HG02610 (cell line): Measurements from ENCODE around the gene OR4D6.
"Not testable (repeated sequence)": the region's sequence is repeated elsewhere in the genome, so short reads cannot be mapped to it uniquely, and the experiment has no call there.

ENCODE experiments used
- ATAC-seq: cut with Tn5 transposase; IDR thresholded peaks from one replicate; pipeline ENCODE4 v1.9.1; 2021; ENCODE audit warnings: mild to moderate bottlenecking, moderate library complexity; ENCODE audit not compliant: unreplicated experiment

Gene OR4D6

GRCh38 chr11:59456661-59457060, at the start of gene OR4D6:
TSS of gene OR4D6 (plus strand) at chr11:59456961. CDS start at chr11:59456961, 0 bp downstream.
- ATAC-seq = no peak

DNA sequence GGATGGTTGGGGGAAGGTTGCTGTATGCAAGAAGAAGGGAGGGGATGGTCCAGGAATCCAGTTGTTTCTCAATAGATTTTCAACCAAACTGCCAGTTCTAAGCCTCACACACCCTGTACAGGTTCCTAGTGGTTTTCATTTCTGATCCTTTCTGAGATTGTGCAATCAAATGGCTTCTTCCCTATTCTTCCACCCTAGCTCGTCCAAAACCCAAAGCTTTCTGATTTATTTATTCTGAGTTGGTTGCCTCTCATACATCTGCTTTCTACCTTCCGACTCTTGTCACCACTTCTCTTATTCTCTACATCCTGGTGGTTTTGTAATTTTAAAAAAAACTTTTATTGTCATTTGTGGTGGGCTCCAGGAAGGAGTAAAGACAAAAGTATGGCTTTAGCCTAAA, 43.1 kb upstream of the OR4D6 start:
- no peak for ATAC-seq

DNA sequence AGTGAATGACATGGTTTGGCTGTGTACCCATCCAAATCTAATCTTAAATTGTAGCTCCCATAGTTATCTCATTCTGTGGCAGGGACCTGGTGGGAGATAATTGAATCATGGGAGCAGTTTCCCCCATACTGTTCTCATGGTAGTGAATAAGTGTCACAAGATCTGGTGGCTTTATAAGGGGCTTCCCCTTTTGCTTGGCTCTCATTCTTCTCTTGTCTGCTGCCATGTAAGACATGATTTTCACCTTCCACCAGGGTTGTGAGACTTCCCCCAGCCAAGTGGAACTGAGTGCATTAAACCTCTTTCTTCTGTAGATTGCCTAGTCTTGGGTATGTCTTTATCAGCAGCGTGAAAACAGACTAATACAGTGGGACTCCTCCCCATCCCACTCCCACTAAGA, 41.6 kb upstream of the OR4D6 start:
- no peak for ATAC-seq

DNA sequence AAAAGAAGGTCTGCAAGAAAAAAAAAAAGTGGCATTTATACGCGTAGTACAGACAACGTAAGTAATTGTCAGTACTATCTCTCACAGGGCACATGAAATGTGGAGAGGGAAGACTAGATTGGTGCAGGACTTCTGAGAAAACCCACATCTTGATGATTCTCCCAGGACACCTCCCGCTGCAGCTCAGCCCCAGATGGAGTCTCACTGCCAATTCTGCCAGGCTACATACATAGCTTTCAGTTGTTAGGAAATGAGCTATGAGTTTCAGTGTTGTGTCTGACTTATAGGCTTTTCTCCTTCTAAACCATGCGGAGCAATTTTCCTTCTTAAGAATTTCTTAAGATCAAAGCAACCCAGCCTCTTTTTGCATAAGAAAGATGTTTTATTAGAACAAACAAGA, 40.1 kb upstream of the OR4D6 start:
- no peak for ATAC-seq

GRCh38 chr11:59417023-59417422, 39.7 kb upstream of the OR4D6 start:
- no peak for ATAC-seq

GRCh38 chr11:59418156-59418555, 38.6 kb upstream of the OR4D6 start:
- no peak for ATAC-seq

DNA sequence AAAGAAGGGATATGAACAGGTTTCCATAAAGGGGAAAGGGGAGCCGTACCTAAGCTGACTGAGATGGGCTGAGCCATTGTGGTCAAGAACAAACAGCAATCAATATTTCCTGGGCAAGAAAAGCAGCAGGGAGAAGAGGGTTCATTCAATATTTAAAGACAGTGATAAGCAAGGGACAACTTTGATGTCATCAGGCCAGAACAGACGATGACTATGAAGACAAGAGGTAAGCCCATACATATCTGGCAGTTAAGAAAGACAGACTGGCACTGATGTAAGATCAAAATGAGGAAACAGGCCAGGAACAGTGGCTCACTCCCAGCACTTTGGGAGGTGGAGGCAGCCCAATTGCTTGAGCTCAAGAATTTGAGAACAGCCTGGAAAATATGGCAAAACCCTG, 32.9 kb upstream of the OR4D6 start:
- ATAC-seq = no peak

GRCh38 chr11:59425131-59425530, 31.6 kb upstream of the OR4D6 start:
- ATAC-seq = no peak

GRCh38 chr11:59426361-59427067, 30.2 kb upstream of the OR4D6 start, which contains the start of gene OR5A2:
TSS of gene OR5A2 (minus strand) at chr11:59426413. CDS start at chr11:59422953, 3,460 bp downstream.
- ATAC-seq = no peak

GRCh38 chr11:59427068-59427382, 29.7 kb upstream of the OR4D6 start:
- no peak for ATAC-seq

- peak; percentile 74 for ATAC-seq
These were observed 26.7 kb upstream of the OR4D6 start for GRCh38 chr11:59429924-59430516.

GRCh38 chr11:59436169-59436568, 20.6 kb upstream of the OR4D6 start, which contains the start of gene OR5A1:
TSS of gene OR5A1 (plus strand) at chr11:59436469. CDS start at chr11:59443169, 6,700 bp downstream.
- ATAC-seq = no peak

DNA sequence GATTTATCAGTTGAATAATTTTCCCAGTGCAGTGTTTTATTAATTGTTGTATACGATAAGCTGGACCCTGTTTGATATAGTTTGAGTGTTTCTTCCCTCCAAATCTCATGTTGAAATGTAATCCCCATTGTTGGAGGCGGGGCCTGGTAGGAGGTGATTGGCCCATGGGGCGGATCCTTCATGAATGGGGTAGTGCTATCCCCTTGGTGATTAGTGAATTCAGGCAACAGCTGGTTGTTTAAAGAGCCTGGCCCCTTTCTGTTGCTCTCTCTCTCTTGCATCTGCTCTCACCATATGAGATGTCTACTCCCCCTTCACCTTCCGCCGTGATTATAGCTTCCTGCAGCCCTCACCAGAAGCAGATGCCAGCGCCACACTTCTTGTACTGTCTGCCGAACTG, 19.0 kb upstream of the OR4D6 start:
- no peak for ATAC-seq

DNA sequence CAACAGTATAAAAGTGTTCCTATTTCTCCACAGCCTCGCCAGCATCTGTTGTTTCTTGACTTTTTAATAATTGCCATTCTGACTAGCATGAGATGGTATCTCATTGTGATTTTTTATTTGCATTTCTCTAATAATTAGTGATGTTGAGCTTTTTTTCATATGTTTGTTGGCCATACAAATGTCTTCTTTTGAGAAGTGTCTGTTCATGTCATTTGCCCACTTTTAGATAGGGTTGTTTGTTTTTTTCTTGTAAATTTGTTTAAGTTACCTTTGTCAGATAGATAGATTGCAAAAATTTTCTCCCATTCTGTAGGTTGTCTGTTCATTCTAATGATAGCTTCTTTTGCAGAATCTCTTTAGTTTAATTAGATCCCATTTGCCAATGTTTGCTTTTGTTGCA, 11.1 kb upstream of the OR4D6 start:
- not testable (repeated sequence) for ATAC-seq

DNA sequence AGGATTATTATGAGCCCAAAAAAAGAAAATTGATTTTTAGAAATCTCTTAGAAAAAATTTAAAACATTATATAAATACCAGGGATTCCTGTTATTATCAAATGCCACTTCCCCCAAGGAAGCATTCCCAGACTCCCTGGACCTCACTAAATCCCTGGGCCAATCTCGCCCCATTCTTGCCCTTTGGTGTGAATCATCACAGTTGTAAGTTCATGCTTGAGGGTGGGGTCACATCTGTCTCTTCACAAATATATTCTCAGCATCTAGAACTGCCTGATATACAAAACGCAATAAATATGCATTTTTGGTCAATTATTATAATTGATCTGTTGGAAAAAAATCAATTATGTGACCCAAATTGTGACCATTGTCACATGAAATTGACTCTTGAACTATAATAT, 8.3 kb upstream of the OR4D6 start:
- ATAC-seq = no peak

- ATAC-seq = no peak
These were observed 3.2 kb downstream of the OR4D6 start for GRCh38 chr11:59459916-59460315.

DNA sequence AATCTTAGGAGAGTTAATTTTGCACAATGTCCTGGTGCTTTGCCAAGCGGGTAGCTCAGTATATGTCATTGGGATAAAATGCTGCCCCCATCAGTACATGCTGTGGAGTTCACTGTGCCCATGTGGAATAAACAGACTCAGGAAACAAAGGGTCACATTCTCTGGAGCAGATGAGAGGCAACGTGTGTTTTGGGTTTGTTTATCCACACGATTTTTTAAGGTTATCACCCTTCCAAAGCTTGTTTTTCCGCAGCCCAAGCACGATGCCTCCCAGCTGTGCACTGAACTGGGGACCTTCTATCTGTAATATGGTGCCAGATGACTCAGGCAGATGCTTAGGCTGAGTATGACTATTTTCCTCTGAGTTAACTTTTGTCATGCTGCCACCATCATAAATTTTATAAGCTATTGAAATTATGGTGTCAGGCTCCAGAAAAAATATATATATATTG, 6.5 kb downstream of the OR4D6 start:
- no peak for ATAC-seq

DNA sequence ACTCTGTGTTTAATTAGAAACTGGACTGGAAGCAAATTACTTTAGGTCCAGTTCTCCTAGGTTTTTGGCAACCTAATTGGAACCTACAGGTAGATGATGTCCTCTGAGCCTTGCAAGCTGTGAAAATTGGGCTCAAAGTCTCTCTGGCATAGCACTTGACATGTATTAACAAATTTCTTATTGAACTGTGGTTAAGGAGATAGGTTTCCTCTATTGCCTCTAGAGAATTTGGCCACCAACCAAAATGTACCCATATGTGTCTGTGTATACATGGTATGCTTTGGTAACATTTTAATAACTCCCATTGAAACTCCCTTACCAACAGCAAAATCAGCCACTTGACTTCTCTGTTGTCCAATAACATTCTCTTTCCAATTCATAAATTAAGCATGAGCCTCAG, 16.3 kb downstream of the OR4D6 start, which contains the start of gene OR4D10:
Gene OR4D10, plus strand, starts transcription at position 301 of the 400 bp plus-strand sequence. CDS start 4,115 bp downstream, outside the sequence.
- ATAC-seq = no peak

GRCh38 chr11:59475176-59475575, 18.4 kb downstream of the OR4D6 start:
- no peak for ATAC-seq

GRCh38 chr11:59479906-59480305, 23.1 kb downstream of the OR4D6 start:
- ATAC-seq = no peak

- ATAC-seq = no peak
These were observed 23.6 kb downstream of the OR4D6 start for GRCh38 chr11:59480359-59480758.

DNA sequence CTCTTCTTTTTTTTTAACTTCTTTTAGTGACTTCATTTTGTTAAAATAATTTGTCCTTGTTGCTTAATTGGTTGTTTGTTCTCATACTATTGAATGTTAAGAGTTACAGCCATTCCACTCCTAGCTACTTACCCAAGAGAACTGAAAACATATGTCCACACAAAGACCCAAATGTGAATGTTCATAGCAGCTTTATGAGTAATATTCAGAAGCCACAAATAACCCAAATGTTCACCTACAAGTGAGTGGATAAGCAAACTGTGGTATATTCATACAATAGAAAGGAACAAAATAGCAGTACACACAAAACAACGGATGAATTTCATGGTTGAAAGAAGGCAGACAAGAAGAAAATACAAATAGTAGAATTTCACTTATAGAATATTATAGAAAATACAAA, 45.2 kb downstream of the OR4D6 start:
- peak; percentile 56 for ATAC-seq
